Mesothelial cell of epicardium (in vitro differentiated cells): ENCODE results near the gene DMD. TPM values are rescaled to one million over a fixed set of nuclear protein-coding genes. Genes with fewer than 3 reads are reported as not detected.
A peak's percentile ranks its signal among the peaks of the same experiment; 100 is the strongest.

Source experiments
- DNase-seq, 2 experiments: peaks; one replicate each; pipeline ENCODE4 v3.0.0; 2021; ENCODE audit warnings: low spot score in 2 of 2; ENCODE audit not compliant: unreplicated experiment in 2 of 2
- H3K27ac Mint-ChIP-seq: 2 replicates; pipeline ENCODE4 v1.8.0; 2021; ENCODE audit warnings: mixed read lengths
- H3K27me3 Mint-ChIP-seq: 2 replicates; pipeline ENCODE4 v1.8.0; 2021; ENCODE audit warnings: low read depth, mixed read lengths
- H3K36me3 Mint-ChIP-seq: 2 replicates; pipeline ENCODE4 v1.8.0; 2021; ENCODE audit warnings: mixed read lengths
- H3K4me1 Mint-ChIP-seq: 2 replicates; pipeline ENCODE4 v1.8.0; 2021; ENCODE audit warnings: mixed read lengths
- H3K4me3 Mint-ChIP-seq: 2 replicates; pipeline ENCODE4 v1.8.0; 2021; ENCODE audit warnings: mild to moderate bottlenecking, moderate library complexity, mixed read lengths
- H3K9me3 Mint-ChIP-seq: 2 replicates; pipeline ENCODE4 v1.8.0; 2021; ENCODE audit warnings: mixed read lengths
- total RNA-seq: library from RNA; stranded (reverse); gene quantifications from 3 replicates; pipeline ENCODE4 v1.2.1, GENCODE V29; 2021
- TF ChIP-seq, protein P1 (sequence below): fragments of 200-600 bp; sonication (generic); IDR thresholded peaks from one replicate; pipeline ENCODE4 v1.5.0; 2021; ENCODE audit warnings: antibody characterized with exemption; ENCODE audit not compliant: unreplicated experiment

Gene DMD
- total RNA-seq, 1 donor from 2014 or later = 79.4 TPM

DNA sequence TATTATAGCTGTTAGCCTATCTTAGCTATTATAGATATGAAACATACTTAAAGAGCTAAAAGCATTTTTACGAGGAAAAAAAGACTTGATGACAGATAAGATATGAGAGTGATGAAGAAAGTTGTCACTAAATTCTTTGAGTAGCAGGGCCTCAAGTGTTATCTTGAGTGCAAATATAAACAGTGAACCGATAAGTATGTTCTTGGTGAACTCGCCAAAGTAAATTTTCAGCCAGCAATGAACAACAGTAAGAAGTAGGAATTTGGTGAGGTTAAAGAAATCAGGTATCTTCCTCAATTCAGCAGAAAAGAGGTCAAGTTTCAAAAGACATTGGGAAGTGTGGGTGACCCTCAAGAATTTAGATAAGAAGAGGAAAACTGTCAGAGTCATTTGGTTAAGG is 1667.7 kb downstream of the DMD start:
- no peaks in the 10 kb centered on the region for H3K27me3 Mint-ChIP-seq
- peaks cover 56% of the 10 kb centered on the region for H3K9me3 Mint-ChIP-seq
- peaks cover 3% of the 10 kb centered on the region for H3K36me3 Mint-ChIP-seq
- peaks cover 5% of the 10 kb centered on the region for H3K4me1 Mint-ChIP-seq
- peak overlapping the region; percentile 61 for H3K27ac Mint-ChIP-seq
- no peak overlapping the region for H3K4me3 Mint-ChIP-seq
- no peak for DNase-seq
- TF ChIP-seq, protein P1, sequence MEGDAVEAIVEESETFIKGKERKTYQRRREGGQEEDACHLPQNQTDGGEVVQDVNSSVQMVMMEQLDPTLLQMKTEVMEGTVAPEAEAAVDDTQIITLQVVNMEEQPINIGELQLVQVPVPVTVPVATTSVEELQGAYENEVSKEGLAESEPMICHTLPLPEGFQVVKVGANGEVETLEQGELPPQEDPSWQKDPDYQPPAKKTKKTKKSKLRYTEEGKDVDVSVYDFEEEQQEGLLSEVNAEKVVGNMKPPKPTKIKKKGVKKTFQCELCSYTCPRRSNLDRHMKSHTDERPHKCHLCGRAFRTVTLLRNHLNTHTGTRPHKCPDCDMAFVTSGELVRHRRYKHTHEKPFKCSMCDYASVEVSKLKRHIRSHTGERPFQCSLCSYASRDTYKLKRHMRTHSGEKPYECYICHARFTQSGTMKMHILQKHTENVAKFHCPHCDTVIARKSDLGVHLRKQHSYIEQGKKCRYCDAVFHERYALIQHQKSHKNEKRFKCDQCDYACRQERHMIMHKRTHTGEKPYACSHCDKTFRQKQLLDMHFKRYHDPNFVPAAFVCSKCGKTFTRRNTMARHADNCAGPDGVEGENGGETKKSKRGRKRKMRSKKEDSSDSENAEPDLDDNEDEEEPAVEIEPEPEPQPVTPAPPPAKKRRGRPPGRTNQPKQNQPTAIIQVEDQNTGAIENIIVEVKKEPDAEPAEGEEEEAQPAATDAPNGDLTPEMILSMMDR = no peak

DNA sequence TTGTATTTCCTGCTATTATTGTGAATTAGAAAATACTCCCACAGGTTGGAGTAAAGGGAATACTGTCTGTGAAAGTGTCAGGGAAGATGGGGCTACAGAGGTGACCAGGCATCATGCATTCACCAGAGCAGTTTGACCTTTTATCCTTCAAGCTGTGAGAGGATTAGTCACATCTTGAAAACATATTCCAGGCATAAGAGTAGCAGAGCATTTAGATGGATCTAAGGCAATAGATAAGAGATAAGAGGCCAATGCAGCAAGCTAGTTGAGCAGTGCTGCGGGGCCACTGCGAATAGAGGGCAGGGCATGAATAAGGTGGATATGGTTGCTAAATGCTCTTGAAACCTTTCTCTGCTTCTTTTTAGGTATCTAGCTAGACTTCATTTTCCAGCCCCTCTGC is 1668.8 kb downstream of the DMD start:
- DNase-seq = no peak
- TF ChIP-seq, protein P1 = no peak
- no peak overlapping the region for H3K27ac Mint-ChIP-seq
- peaks cover 62% of the 10 kb centered on the region for H3K9me3 Mint-ChIP-seq
- H3K4me3 Mint-ChIP-seq = no peak overlapping the region
- H3K4me1 Mint-ChIP-seq = peaks cover 5% of the 10 kb centered on the region
- peaks cover 3% of the 10 kb centered on the region for H3K36me3 Mint-ChIP-seq
- H3K27me3 Mint-ChIP-seq = no peaks in the 10 kb centered on the region

GRCh38 chrX:31540313-31540712 is 1671.0 kb downstream of the DMD start:
- peaks cover 5% of the 10 kb centered on the region for H3K4me1 Mint-ChIP-seq
- TF ChIP-seq, protein P1 = no peak
- H3K4me3 Mint-ChIP-seq = no peak overlapping the region
- no peaks in the 10 kb centered on the region for H3K27me3 Mint-ChIP-seq
- H3K27ac Mint-ChIP-seq = no peak overlapping the region
- H3K36me3 Mint-ChIP-seq = peaks cover 3% of the 10 kb centered on the region
- H3K9me3 Mint-ChIP-seq = peaks cover 67% of the 10 kb centered on the region
- DNase-seq = no peak

DNA sequence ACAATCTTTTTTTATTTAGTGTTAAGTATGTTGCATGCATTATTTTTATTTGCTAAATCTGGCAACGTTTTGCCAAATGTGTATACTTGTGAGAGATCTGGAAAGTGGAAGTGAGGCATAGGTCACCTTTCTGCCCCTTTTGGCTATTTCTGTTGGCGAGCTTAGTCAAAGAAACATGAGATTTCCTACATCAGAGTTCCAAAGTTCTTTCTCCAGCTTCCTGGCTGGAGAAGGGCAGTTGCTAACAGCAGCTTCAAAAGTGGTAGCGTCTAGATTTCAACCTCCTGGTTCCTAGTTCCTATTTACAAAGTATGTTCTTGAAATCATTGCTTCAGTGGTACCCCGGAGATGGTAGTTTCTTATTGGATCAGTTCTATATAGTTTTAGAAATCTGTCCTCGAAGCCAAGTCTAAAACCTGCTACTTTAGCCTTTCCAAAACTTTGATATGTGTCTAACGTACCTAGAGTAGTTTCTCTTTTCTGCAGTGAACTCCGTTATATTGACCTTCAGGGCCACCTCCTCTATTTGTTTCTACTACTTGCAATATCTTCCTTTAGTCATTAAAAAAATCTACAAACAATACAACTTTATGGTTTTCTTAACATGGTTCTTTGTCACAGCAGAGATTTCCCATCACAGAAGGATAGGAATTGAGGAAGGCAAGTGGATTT is 1683.8 kb downstream of the DMD start:
- DNase-seq = no peak
- peaks cover 12% of the 10 kb centered on the region for H3K4me1 Mint-ChIP-seq
- no peaks in the 10 kb centered on the region for H3K27me3 Mint-ChIP-seq
- H3K4me3 Mint-ChIP-seq = no peak overlapping the region
- TF ChIP-seq, protein P1 = no peak
- peaks cover 34% of the 10 kb centered on the region for H3K9me3 Mint-ChIP-seq
- no peak overlapping the region for H3K27ac Mint-ChIP-seq
- H3K36me3 Mint-ChIP-seq = peaks cover 2% of the 10 kb centered on the region

- Mint-ChIP-seq H3K9me3 (peaks cover 47% of the 10 kb centered on the region), H3K4me3 (no peak overlapping the region), H3K27ac (no peak overlapping the region), H3K36me3 (no peaks in the 10 kb centered on the region), H3K27me3 (no peaks in the 10 kb centered on the region), H3K4me1 (peaks cover 14% of the 10 kb centered on the region)
- TF ChIP-seq, protein P1 = no peak
- no peak for DNase-seq
Observed at GRCh38 chrX:31523884-31524536, 1687.3 kb downstream of the DMD start.
